NOMO-1 treated with dmso at 0.1 percent for 144 hours (cell line): ENCODE results near the gene SLC31A1.
"Not testable (repeated sequence)": the region's sequence is repeated elsewhere in the genome, so short reads cannot be mapped to it uniquely, and the experiment has no call there.

Experiments
- DNase-seq: peaks from one replicate; lab custom pipeline; 2025; ENCODE audit not compliant: unreplicated experiment; lab: John Stamatoyannopoulos, UW

SLC31A1 gene

GRCh38 chr9:113220467-113221002, 809 bp upstream of the SLC31A1 start:
- no peak for DNase-seq

GRCh38 chr9:113221800-113222481, 597 bp downstream of the SLC31A1 start:
- DNase-seq, result no peak

GRCh38 chr9:113222482-113222841, 1.1 kb downstream of the SLC31A1 start:
- DNase-seq, result peak; percentile 50

DNA sequence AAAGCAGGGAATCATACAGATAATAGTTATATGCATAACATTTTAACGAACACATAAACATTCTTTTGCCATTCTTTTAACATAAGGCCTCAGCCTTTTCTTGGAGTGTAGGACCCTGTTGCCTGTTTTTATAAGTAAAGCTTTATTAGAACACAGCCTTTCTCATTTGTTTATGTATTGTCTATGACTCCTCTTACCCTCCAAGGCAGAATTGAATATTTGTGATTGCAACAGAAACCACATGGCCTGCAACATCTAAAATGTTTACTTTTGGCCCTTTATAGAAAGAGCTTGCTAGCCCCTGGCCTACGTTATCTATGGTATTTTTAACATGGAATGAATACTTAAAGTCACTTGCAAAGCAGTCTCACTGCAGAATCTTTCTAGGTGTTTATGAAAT, 2.6 kb downstream of the SLC31A1 start:
- DNase-seq, result no peak

- no peak for DNase-seq
These were observed 6.1 kb downstream of the SLC31A1 start for GRCh38 chr9:113227436-113227835.

DNA sequence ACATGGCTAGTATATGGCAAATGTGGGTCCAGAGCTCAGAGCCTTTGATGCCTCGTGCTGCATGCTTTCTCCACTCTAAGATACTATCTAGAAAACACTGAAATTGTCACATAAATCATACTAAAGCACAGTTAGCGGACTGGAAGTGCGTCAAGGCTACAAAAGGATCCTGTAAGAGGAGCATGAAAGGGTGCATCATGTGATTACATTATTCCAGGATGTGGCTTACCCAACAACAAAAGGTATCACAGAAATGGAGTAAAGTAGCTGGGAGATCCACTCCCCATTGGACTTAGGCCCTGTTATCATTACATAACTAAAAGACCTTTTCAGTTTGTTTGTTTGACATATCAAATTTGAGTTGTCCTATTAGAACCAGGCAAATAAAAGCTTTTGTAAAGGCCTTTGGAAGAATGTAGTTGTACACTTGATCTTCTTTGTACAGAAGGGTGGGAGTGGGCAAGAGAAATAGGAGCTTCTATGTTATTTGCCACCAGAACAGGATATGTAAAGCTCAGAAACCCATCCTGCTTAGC, 6.9 kb downstream of the SLC31A1 start:
- no peak for DNase-seq

DNA sequence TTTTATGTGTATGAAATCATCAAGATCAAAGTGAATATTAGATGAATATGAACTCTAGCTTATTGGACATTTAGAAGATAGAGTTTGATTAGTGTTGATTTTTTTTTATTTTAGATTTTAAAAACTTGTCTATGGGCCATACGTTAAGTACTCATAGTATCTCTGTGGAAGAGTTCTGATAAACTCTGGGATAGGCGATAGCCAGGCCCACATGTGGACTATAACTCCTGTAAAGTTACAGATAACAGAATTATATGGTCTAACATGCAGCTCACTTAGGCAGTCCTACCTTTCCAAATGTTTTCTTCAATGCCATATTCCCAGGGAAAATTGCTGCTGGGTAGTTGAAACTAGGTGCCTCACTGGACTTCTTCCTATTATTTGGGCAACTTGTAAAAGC, 10.4 kb downstream of the SLC31A1 start:
- DNase-seq, result no peak

- not testable (repeated sequence) for DNase-seq
These were observed 14.4 kb downstream of the SLC31A1 start for GRCh38 chr9:113235701-113236255.

DNA sequence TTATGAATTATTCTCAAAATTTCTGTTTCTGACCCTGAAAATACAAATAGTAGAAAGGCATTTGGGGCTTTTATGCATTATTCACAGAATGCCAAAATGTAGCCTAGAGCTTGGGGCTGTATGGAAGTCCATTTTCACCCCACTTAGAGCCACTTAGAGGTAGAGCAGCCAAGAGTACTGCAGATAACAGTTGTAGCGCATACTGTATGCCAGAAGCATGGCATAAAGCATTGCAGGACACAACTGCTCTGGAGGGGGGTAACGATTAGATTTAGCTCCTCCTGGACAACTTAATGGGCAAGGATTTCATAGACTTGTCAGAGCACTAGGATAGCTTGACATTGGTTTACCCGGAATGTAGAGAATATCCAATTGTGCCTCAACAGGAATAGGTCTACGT, 15.7 kb downstream of the SLC31A1 start:
- DNase-seq, result no peak

- no peak for DNase-seq
These were observed 17.0 kb downstream of the SLC31A1 start for GRCh38 chr9:113238202-113238858.

GRCh38 chr9:113238859-113239232, 17.5 kb downstream of the SLC31A1 start:
- DNase-seq, result no peak

- no peak for DNase-seq
These were observed 19.8 kb downstream of the SLC31A1 start for GRCh38 chr9:113241161-113241560.

GRCh38 chr9:113244556-113244955, 23.2 kb downstream of the SLC31A1 start:
- no peak for DNase-seq

- no peak for DNase-seq
These were observed 24.6 kb downstream of the SLC31A1 start for GRCh38 chr9:113245894-113246293.

- DNase-seq, result peak; percentile 51
These were observed 25.6 kb downstream of the SLC31A1 start for GRCh38 chr9:113246928-113247327.

DNA sequence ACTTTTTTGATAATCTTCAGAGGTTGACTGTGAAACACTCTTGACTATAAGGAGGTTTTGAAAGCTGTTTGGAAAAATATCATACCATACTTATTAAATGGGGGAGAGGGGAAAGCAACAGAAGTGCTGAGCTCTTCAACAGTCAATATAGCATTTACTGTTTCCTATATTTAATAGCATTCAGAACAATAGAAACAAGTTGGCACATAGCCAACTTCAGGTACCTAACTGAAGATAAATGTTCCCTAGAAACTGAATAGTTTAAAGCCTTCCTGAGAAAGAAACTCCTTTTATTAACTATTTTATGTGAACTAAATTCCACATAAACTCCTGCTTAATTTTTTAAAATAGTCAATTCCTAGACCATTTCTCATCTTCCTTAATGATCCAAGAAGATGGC, 26.3 kb downstream of the SLC31A1 start:
- no peak for DNase-seq

GRCh38 chr9:113249661-113250060, 28.3 kb downstream of the SLC31A1 start:
- not testable (repeated sequence) for DNase-seq

GRCh38 chr9:113250807-113251206, 29.5 kb downstream of the SLC31A1 start:
- no peak for DNase-seq

DNA sequence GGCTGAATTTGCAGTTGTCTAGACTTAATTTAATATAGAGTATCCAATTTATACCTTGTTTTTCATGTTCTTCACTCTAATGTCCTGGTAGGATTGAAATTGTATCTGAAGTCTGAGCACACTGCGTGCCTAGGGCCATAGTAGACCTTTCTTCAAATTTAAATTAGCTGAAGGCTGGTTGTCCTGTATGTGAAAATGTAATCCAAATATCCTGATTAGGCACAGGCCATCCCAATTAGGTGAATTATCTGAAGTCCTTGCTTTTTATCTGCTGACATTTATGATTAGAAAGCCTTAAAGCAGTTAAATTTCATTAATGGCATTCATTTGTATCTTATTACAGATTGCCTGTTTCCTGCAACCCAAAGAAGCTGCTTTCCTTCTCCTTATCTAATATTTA, 33.6 kb downstream of the SLC31A1 start:
- DNase-seq, result no peak

- DNase-seq, result peak; percentile 67
These were observed 34.1 kb downstream of the SLC31A1 start for GRCh38 chr9:113255438-113255837.

- no peak for DNase-seq
These were observed 36.5 kb downstream of the SLC31A1 start for GRCh38 chr9:113257863-113258262.

GRCh38 chr9:113258282-113258681, 36.9 kb downstream of the SLC31A1 start:
- DNase-seq, result no peak
